GM18519 (cell line): ENCODE data around the gene CD79B.
"Not testable (repeated sequence)": the region's sequence is repeated elsewhere in the genome, so short reads cannot be mapped to it uniquely, and the experiment has no call there.

ENCODE experiments used
- ATAC-seq: cut with Tn5 transposase; IDR thresholded peaks from one replicate; pipeline ENCODE4 v1.9.1; 2021; ENCODE audit warnings: mild to moderate bottlenecking, moderate library complexity; ENCODE audit not compliant: unreplicated experiment, low FRiP score

Gene CD79B

GRCh38 chr17:63916566-63917185 is 15.5 kb downstream of the CD79B start:
- ATAC-seq, result no peak

GRCh38 chr17:63915753-63916152 is 16.4 kb downstream of the CD79B start:
- ATAC-seq, result not testable (repeated sequence)

- no peak for ATAC-seq
Measured at GRCh38 chr17:63914471-63914870, 17.7 kb downstream of the CD79B start.

GRCh38 chr17:63911657-63912100 is 20.5 kb downstream of the CD79B start:
- ATAC-seq, result no peak

- ATAC-seq, result no peak
Measured at GRCh38 chr17:63911041-63911635, 21.0 kb downstream of the CD79B start, which contains the start of gene CSHL1. TSS of gene CSHL1 (minus strand) at chr17:63911258. CDS start at chr17:63911196, 62 bp downstream.

- ATAC-seq, result no peak
Measured at GRCh38 chr17:63910096-63910495, 22.0 kb downstream of the CD79B start.

GRCh38 chr17:63909586-63909985 is 22.5 kb downstream of the CD79B start:
- not testable (repeated sequence) for ATAC-seq

GRCh38 chr17:63907161-63907778 is 24.9 kb downstream of the CD79B start:
- not testable (repeated sequence) for ATAC-seq

GRCh38 chr17:63904796-63905195 is 27.3 kb downstream of the CD79B start:
- not testable (repeated sequence) for ATAC-seq

- ATAC-seq, result not testable (repeated sequence)
Measured at GRCh38 chr17:63903787-63904201, 28.3 kb downstream of the CD79B start.

- ATAC-seq, result not testable (repeated sequence)
Measured at GRCh38 chr17:63901971-63902370, 30.2 kb downstream of the CD79B start.

GRCh38 chr17:63898899-63899798 is 33.0 kb downstream of the CD79B start:
- not testable (repeated sequence) for ATAC-seq

- not testable (repeated sequence) for ATAC-seq
Measured at GRCh38 chr17:63896524-63897354, 35.4 kb downstream of the CD79B start, which contains the start of gene CSH1. TSS of gene CSH1 (minus strand) at chr17:63896574. CDS start at chr17:63896511, 63 bp downstream.

- ATAC-seq, result not testable (repeated sequence)
Measured at GRCh38 chr17:63894821-63895220, 37.3 kb downstream of the CD79B start.

- ATAC-seq, result not testable (repeated sequence)
Measured at GRCh38 chr17:63894021-63894420, 38.1 kb downstream of the CD79B start.

- ATAC-seq, result not testable (repeated sequence)
Measured at GRCh38 chr17:63892316-63893037, 39.7 kb downstream of the CD79B start.

GRCh38 chr17:63889026-63889848 is 42.9 kb downstream of the CD79B start:
- ATAC-seq, result not testable (repeated sequence)

GRCh38 chr17:63885119-63885518 is 47.0 kb downstream of the CD79B start:
- not testable (repeated sequence) for ATAC-seq
